ENCODE data around the gene SLC6A9. TPM values are rescaled to one million over a fixed set of nuclear protein-coding genes. Genes with fewer than 3 reads are reported as not detected.

The SLC6A9 gene
- total RNA-seq, 1 donor from 2014 or later: 1.5 TPM

DNA sequence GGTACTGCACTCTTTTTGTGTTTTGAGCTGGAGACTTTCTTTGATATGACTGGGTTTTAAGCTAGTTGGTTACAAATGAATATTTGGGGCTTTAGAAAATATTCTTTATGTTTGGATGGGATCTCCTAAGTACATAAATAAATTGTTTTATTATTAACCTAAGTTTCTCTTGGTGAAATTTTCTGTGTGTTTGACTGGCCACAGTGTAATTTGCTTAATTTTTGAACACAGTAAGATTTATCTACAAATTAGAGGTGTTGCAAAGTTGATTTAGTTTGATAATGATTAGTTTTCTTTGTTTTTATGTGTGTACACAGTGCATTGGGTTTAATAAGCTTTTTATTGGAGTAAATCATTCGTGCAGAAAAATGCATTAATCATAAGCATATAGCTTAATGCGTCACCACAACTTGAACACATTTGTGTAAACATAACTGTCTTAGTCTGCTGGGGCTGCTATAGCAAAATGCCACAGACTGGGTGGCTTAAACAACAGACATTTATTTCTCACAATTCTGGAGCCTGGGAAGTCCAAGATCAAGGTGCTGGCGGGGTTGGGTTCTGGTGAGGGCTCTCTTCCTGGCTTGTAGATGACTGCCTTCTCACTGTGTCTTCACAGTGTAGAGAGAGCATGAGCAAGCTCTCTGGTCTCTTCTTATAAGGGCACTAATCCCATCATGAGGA is 17.4 kb upstream of the SLC6A9 start:
- no peak for DNase-seq (ENCODE audit: extremely low read depth, low read depth, low spot score)

GRCh38 chr1:44047131-44047530 is 15.9 kb upstream of the SLC6A9 start:
- DNase-seq (ENCODE audit: extremely low read depth, low read depth, low spot score): no peak

GRCh38 chr1:44045064-44045463 is 13.8 kb upstream of the SLC6A9 start:
- no peak for DNase-seq (ENCODE audit: extremely low read depth, low read depth, low spot score)

- DNase-seq (ENCODE audit: extremely low read depth, low read depth, low spot score): no peak
Observed at GRCh38 chr1:44044071-44044801, 13.0 kb upstream of the SLC6A9 start.

DNA sequence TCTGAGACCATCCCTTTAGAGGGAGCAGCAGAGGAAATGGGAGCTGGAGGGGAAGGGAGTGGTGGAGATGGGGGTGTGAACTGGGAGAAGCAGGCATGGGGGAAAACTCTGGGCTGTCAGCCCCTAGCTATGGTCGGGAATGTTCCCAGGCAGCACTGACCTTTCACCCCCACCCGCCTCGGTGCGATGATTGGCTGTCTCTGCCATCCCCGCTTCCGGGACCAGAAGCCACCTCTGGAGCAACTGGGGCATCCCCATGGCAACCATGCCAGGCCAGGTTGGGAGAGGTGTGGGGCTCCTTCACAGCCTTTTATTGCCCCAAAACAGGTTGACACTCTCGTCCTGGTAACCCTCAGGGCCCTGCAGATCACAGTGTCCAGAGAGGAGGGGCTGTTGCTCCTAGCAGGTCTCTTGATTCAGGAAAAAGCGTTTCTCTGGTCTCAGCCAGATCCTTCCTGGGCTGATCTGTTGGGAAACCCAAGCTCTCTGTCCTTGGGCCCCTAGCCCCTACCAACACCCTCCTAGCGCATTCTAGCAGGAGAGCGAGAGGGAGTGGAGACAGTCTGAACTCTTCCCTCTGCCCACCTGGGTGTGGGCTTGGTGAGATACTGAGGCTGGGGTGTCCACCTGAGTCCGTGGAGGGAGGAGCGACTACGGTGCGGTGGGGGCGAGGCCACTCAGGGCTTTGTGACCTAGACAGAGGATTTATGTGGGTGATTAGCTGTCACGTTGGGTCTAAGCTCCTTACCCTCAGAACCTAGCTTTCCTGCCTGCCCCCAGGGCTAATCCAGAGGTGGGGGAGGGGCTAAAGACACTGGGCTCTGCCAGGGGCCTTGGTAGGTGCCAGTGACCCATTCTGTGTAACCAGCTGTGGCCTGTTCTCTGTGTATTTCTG is 12.2 kb upstream of the SLC6A9 start:
- DNase-seq (ENCODE audit: extremely low read depth, low read depth, low spot score): no peak

DNA sequence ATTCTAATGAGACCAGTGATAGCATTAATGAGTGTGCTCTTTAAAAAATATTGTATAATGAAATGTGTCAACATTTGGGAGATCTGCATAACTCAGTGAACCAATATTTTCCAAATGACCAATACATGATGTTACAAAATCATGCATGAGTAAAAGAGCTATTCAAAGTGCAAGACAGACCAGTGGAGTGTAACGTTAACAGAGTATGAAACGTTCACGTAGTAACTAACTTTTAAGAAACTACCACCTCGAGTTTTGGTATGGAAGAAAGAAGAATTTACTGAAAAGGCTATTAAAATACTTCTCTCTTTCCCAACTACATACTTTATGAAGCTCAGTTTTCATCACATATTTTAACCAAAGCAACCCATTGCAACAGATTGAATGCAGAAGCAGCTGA is 9.6 kb upstream of the SLC6A9 start:
- no peak for DNase-seq (ENCODE audit: extremely low read depth, low read depth, low spot score)

DNA sequence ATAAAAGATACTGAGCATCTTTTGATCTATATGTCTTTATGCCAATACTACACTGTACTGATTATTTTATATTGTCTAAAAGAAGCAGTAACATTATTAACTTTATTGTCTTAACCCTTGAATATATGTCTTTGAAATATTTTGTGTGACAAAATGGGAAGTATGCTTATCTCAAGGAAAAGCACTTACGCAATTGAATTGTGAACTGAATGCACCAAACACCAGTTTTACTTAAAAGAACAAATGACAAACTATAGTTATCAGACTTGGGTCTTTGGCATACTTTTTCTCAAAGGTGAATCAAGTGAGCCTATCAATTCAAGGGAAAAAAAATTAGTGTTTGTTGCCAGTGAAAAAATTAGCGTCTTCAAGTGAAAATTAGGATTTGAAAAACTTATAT is 9.2 kb upstream of the SLC6A9 start:
- DNase-seq (ENCODE audit: extremely low read depth, low read depth, low spot score): no peak

DNA sequence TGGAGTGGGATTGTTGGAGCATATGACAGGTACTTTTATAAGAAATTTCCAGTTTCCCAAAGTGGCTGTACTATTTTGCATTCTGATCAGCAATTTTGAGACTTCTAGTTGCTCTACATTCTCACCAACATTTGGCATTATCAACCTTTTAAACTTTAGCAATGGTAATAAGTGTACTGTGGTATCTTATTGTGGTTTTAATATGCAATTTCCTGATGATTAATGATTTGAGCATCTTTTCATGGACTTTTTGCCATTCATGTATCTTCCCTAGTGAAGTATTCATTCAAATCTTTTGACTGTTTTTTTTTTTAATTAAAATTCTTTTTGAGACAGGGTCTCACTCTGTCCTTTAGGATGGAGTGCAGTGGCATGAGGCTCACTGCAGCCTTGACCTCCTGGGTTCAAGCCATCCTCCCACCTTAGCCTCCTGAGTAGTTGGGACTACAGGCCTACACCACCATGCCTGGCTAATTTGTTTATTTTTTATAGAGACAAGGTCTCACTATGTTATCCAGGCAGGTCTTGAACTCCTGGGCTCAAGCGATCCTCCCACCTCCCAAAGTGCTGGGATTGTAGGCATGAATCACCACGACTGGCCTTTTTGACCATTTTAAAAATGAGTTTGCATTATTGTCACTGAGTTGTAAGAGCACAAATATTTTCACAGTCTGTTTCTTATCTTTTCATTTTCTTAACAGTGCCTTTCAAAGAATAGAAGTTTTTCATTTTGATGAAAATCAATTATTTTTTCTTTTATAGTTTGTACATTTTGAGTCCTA is 7.8 kb upstream of the SLC6A9 start:
- DNase-seq (ENCODE audit: extremely low read depth, low read depth, low spot score): no peak

GRCh38 chr1:44037154-44037553 is 5.9 kb upstream of the SLC6A9 start:
- no peak for DNase-seq (ENCODE audit: extremely low read depth, low read depth, low spot score)

DNA sequence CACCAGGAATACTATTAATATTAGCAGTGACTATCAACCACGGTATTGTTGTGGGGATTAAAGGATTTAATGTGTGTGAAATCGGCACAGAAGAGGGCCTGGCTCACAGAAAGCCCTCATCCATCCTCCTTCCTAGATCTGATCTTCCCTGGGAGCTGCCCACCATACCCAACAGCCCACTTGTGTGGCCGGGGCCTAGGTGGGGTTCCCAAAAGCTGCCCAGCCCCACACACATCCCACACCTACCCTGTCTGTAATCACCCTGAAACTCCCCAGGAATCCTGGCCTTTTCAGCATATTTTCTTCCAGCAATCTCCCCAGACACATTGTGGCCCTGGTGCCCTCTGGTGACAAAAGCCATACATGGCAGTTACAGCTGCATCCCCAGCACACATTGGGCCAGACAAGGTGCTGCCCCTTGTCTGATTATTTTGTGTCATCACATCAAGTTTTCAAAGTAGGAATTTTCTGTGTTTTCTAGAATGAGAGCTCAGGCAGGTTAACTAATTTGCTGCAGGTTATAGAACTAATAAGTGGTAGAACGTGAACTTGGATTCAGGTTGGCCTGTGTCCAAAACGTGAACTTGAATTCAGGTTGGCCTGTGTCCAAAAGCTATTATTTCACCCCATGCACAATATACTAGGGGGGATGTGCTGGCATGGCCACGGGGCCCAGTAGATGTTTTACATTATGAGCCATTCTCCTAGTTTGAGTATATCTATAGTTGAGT is 5.3 kb upstream of the SLC6A9 start:
- no peak for DNase-seq (ENCODE audit: extremely low read depth, low read depth, low spot score)

DNA sequence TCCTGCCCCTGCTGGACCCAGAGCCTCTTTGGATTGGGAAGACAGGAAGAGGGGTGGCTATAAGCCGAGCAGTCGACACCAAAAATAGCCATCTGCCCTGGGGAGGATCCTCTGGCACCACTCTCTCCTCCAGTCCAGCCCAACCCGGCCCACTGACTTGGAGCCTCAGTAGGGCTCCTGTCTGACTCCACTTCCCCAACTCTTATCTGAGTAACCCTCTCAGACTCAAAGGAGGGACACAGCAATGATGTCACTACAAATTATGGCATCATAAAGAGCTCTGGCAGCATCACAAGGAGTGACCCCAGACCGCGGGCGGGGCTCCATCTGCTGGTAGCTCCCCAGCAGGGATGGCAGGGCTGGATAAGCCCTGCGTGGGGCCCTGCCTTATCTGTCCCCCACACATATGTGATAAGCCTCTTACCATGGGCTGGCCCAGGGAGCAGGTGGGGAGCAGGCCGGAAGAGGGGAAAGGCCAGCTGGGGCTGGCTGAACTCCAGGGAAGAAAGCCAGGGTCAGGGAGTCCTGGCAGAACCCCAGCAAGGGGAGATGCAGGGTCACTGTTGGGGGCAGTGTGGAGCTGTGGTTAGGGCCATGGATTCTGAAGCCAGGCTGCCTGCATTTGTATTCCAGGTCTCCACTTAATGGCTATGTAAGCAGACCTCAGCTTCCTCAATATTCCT is 4.6 kb upstream of the SLC6A9 start:
- no peak for DNase-seq (ENCODE audit: extremely low read depth, low read depth, low spot score)

DNA sequence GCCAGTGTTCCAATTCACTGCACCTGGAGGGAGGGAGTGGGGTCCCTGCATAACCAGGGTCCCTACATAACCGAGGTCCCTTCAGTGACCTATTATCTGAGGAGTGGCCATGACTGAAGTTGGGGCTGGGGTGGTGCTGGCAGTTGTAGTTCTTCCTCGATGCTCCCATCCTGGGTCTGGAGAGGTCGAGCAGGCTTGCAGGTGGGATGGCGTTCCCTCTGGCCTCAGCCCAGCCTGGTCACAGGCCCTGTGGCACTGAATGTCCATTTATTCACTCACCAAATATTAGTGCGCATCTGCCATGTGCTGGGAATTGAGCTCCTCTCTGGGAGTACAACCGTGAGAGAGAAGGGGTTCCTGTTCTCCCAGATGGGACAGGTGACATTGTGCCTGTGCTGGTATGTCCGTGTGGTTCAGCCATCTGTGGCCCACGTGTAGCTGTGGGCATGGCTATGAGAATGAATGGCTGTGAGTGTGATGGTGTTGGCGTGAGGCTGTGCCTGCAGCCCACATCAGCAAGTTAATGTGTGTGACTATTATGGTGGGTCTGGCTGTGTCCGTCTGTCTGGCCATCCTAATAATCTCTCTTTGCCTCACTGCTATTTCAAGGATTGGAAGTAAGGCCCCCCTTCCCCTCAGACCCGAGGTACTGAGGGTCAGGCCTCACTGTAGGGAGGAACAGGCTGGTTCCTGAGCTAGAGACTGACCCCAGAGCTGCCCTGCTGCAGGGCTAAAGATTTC is 3.9 kb upstream of the SLC6A9 start:
- DNase-seq (ENCODE audit: extremely low read depth, low read depth, low spot score): no peak

GRCh38 chr1:44034423-44034822 is 3.2 kb upstream of the SLC6A9 start:
- DNase-seq (ENCODE audit: extremely low read depth, low read depth, low spot score): no peak

GRCh38 chr1:44033756-44034155 is 2.5 kb upstream of the SLC6A9 start:
- DNase-seq (ENCODE audit: extremely low read depth, low read depth, low spot score): no peak

DNA sequence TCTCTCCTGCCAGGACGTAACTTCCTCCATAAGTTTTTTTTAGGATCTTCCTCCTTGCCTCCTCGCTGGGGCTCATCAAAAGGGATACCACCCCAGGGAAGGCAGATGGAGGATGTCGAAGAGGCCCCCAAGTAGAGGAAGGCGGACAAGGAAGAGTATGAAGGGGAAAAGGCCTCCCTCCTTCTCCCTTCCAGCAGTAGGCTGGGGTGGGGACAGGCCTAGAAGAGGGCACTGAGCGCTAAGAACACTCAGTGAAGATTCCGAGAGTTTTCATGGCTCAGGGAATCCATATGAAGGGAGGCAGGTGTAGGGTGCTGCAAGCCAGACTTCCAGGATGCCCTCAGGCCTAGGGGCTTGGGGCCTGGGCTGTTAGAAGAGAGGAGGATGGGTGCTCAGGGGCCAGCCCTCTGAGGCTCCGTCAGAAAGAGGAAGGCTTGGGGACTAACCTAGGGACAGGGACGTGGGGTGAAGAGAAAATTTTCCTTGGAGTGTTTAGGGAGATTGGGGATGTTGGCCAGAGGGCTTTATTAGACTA is 1.8 kb upstream of the SLC6A9 start:
- DNase-seq (ENCODE audit: extremely low read depth, low read depth, low spot score): no peak

DNA sequence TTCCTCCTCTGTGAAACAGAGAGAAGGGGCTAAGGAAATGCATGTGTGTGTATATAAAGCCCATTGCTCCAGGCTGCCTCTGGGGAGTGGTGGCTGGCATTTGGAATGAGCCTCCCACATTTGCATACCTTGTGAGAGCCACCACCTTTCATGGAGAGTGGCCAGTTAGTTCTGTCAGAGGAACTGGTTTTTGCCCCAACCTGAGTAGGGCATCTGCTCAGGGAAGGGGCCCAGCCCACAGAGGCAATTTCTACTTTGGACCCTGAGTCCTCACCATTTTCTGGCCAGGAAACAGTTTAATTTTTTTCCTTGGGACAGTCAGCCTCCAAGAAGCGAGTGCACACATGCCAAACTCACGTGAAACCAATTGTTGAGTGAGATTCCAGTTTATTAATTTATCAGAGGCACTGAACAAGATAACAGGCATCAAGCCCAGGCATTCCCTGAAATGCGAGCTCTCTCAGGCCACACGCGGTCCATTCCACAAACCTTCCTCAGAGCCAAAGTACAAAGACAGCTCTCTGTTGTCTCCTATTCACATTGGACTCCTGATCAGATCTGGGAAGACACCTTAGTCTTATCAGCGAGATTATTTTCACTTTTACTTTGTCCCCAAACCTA is 1.0 kb upstream of the SLC6A9 start:
- no peak for DNase-seq (ENCODE audit: extremely low read depth, low read depth, low spot score)

- no peak for DNase-seq (ENCODE audit: extremely low read depth, low read depth, low spot score)
Observed at GRCh38 chr1:44030605-44031251, 534 bp downstream of the SLC6A9 start.

Data from glomerular endothelial cell (primary cell).